HUDEP-2 (cell line): ENCODE results near the gene SLC16A6.
"Not testable (repeated sequence)": the region's sequence is repeated elsewhere in the genome, so short reads cannot be mapped to it uniquely, and the experiment has no call there.

ENCODE experiments used
- DNase-seq, 76 experiments: peaks; one replicate each; lab custom pipeline; 2025; ENCODE audit not compliant: unreplicated experiment in 76 of 76; lab: John Stamatoyannopoulos, UW

Gene SLC16A6, protein sequence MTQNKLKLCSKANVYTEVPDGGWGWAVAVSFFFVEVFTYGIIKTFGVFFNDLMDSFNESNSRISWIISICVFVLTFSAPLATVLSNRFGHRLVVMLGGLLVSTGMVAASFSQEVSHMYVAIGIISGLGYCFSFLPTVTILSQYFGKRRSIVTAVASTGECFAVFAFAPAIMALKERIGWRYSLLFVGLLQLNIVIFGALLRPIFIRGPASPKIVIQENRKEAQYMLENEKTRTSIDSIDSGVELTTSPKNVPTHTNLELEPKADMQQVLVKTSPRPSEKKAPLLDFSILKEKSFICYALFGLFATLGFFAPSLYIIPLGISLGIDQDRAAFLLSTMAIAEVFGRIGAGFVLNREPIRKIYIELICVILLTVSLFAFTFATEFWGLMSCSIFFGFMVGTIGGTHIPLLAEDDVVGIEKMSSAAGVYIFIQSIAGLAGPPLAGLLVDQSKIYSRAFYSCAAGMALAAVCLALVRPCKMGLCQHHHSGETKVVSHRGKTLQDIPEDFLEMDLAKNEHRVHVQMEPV

DNA sequence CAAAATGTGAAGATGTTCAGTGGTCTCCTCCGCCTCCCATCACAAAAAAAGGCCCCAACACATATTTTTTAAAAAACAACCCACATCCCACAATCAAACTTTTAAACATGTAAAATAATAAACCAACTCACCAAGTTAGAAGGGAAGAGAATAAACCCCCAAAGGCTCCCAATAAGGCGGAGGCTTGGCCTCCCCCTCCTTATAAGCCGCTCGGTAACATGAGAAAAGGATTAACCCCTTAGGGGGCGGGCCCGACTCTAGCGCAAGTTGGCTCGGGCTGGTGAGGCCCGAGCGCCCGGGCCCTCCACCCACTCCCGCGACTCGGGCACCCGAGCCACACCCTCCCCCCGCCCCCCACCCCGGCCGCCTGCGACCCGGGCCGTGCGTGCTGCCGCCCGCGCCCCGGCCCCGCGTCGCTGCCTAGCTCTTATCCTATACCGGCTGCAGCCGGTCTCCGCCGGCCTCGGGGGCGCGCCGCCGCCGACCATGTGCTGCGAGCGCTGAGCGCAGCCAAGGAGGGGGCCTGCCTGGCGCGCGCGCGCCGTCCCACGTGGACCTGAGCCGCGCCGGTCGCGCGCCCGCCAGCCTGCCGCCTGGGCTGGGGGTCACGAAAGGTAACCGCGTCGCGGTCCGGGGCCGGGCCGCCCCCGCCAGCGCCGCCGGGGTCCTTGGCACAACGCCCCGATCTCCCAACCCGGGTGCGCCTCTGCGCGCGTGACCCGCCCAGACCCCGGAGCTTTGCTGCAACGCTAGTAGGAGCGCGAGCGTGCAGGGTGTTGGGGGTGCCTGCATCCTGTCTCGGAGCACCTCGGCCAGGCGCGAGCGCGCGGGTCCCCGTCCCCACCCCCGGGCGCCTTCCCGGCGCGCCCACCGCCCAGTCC lies at the start of gene SLC16A6, which contains the start of gene ARSG:
Gene SLC16A6 (minus strand): TSS at position 173 of the 881 bp plus-strand sequence. CDS start 12,807 bp downstream, outside the sequence.
Gene ARSG (plus strand): TSS at position 541 of the 881 bp plus-strand sequence. CDS start 15,999 bp downstream, outside the sequence.
- DNase-seq, result peak in 68 of 76 experiments; percentile 9 to 79 (median 47)

DNA sequence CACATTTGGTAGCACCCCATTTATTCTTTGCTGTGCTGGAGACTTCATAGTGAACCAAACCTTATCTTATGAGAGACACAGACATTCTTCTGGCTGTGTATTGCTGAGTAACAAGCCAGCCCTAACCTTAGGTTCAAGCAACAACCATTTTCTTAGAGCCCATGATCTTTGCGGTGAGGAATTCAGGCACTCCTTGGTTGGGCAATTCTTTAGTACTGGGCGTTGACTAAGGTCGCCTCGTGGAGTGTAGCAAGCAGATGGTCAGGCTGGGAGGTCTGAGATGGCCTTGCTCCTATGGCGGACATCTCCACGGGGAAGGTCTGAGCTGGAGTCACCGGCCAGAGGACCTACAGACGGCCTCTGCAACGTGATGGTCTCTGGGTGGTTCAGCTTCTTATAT lies 43.5 kb upstream of the SLC16A6 start:
- DNase-seq, result no peak

DNA sequence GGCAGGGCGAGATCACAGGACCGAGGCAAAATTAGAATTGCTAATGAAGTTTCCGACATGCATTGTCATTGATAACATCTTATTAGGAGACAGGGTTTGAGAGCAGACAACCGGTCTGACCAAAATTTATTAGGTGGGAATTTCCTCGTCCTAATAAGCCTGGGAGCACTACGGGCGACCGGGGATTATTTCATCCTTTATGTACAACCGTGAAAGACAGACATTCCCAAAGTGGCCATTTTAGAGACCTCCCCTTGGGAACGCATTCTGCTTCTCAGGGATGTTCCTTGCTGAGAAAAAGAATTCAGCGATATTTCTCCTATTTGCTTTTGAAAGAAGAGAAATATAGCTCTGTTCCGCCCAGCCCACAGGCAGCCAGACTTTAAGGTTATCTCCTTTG lies 41.0 kb upstream of the SLC16A6 start:
- DNase-seq, result not testable (repeated sequence)

DNA sequence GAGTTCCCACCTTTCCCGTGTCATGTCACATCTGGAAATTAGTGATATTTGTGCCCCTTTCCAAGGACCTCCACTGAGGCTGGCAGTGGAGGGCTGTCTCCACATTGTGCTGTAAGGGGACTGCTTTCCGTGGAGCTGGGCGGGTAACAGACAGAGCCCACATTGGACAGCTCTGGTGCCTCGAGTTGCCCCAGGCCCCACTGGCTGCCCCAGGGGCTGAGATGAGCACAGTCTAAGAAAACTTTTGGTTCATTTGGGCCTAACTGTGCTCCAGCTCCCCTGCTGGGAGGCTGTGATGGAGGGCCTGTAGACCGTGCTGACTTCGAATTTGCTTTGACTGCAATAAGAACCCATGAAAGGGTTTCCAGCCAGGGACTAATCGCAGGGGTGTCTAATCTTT lies 38.4 kb upstream of the SLC16A6 start:
- DNase-seq, result no peak

DNA sequence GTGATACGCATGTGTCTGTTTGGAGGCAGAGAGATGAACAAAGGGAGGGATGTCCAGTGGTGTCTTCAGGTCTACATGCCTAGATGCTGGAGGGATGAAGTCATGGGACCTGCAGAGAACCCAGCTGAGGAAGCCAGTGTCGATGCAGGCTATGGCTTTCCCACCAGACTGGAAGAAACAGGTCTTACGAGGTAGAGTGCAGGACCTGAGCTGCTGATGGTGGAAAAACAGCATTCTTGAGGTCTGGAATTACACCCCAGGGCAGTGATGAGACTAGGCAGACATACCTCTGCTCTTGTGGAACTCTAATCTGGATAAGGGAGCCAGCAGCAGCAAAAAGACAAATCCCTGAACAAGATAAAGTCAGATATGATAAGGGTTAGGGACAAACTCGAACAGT lies 37.7 kb upstream of the SLC16A6 start:
- DNase-seq, result no peak

DNA sequence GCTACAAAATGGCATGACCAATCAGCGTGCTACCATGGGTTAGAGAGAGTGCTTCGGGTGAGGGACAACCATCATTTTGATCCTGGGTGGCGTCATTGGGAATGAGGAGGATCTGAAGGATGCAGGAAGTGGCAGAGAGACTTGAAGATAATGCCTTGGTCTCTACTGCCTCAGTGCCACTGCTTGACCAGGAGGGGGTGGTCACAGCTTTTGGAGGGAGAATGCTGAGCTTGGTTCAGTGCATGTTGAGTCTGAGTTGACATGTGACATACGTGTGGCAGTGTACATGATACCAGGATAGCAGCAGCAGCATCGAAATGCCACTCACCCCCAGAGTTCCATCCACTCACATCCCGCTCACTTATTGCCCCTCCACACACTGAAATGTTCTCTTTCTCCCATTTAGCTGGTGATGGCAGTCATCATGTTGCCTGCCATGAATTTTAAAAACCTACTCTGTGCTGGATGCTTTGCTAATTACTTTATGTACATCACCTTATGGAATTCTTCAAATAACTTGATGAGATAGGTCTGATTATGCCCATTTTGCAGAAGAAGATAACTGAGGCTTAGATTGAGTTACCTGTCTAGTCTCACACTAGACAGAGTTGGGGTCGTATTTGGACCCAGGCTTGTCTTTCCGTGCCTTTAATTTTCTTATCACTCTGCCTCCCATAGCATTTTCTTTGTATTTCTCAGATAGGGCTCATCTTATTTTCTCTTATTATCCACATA lies 37.1 kb upstream of the SLC16A6 start:
- no peak for DNase-seq

DNA sequence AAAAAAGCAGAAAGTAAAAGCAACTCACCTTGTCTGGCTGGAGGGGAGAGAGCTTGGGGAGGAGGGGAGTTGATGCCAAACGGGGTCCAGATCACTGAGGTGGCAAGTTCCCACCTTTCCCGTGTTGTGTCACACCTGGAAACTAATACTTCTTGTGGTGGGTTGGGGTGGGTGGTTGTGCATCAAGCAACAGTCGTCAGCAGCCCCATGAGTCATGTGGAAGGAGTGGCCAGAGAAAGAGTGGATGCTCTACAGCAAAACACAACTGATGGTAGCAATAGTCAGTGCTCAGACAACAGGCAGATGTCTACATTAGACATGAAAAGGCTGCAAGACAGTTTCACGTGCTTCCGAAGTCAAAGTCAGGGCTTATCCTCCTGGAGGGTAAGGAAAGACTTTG lies 35.8 kb upstream of the SLC16A6 start:
- DNase-seq, result no peak

DNA sequence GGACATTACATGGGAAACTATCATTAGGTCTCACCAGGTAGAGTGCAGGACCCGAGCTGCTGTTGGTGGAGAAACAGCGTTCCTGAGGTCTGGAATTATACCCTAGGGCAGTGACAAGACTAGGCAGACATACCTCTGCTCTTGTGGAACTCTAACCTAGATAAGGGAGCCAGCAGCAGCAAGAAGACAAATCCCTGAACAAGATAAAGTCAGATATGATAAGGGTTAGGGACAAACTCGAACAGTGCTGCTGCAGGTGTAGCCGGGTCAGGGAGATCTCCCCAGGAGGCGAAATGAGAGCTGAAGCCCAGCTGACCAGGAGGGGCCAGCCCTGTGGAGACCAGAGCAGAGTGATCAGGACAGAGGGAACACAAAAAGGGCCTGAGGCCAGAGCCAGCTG lies 35.0 kb upstream of the SLC16A6 start:
- no peak for DNase-seq

DNA sequence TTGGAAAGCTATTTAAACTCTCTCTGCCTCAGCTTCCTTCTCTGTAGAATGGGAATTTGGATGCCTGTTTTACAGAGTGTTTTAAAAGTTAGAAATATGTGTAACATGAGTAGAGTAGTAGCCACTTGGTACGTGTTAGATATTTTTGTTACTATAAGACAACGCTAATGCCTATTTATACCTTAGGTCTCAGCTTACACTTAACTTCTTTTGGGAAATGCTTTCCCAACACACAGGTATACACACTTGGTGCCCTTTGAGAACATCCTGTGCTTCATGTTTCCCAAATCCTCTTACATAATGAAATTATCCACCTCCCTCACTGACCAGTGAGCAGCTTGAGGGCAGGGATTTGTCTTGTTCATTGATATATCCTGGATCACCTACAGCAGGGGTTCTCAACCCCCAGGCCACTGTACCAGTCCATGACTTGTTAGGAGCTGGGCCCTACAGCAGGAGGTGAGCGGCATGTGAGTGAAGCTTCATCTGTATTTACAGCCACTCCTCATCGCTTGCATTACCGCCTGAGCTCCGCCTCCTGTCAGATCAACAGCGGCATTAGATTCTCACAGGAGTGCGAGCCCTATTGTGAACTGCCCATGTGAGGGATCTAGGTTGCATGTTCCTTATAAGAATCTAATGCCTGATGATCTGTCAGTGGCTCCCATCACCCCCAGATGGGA lies 33.9 kb upstream of the SLC16A6 start:
- no peak for DNase-seq

DNA sequence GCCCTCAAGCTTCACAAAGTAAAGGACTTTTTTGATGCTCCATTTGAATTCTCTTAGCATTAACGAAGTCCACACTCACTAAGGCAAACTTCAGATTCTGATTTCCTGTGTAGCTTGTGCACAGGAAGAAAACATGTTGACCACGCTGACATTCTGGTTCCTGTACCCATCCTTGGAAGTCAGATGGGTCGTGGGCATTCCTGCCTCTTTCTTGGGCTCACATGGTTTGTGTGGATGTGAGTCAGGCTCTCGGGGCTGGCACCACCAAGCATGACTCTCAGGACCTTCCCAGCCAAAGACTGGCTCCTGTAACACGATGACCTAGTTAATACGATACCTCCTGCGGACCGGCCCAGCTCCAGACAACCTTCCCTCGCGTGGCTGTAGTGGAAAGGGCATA lies 33.2 kb upstream of the SLC16A6 start:
- DNase-seq, result no peak

DNA sequence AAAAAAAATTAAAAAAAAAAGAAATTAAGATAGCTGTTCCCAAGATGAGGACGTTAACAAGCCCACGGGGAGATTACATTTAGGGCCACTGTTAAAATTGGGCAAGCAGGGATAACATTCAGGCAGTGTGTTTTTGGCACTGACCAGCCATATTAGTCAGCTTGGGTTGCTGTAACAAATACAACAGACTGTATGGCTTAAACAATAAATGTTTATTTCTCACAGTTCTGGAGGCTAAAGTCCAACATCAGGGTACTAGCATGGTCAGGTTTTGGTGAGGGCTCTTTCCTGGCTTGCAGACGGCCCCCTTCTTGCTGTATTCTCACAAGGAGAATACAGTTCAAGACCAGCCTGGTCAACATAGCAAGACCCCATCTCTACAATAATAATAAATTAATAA lies 31.7 kb upstream of the SLC16A6 start:
- DNase-seq, result no peak

DNA sequence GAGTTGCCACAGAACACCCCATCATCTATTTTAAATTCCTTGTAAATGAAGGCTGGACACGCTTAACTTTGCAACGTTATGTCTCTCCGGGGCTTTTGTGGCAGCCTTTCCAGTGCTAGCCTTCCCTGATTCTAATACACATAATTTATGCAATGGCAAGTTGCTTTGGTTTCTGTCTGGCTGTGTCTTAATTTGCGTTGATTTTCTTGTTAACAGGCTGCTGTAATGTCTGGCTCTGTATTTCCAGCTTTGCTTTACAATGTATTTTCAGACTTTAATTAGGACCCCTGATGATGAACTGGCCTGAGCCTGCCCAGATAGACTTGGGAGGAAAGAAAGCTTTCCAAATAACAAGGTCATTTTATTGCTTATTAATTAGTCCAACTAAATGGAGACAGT lies 30.6 kb upstream of the SLC16A6 start:
- no peak for DNase-seq

DNA sequence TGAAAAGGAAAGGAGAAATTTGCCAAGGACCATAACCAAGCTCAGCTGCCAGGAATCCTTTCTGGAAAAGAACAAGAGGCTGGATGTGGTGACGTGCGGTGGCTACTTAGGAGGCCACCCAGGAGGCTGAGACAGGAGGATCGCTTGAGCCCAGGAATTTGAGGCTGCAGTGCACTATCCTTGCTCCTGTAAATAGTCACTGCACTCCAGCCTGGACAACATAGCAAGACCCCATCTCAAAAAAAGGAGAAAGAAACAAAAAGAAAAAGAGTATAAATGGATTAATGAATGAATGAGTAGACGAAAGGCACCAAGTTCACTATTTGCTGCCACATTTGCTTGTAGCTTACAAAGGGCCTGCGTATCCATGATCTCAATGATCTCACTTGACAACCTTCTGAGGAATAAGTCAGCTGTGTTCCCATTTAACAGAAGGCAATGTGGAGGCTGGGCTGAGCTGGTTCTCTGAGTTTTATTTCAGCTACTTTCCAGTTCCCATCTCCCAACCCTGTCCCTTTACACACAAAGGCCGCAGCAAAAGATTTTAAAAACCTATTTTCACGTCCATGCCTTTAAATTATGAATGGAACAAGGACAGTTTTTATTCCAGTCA lies 30.1 kb upstream of the SLC16A6 start:
- DNase-seq, result no peak

DNA sequence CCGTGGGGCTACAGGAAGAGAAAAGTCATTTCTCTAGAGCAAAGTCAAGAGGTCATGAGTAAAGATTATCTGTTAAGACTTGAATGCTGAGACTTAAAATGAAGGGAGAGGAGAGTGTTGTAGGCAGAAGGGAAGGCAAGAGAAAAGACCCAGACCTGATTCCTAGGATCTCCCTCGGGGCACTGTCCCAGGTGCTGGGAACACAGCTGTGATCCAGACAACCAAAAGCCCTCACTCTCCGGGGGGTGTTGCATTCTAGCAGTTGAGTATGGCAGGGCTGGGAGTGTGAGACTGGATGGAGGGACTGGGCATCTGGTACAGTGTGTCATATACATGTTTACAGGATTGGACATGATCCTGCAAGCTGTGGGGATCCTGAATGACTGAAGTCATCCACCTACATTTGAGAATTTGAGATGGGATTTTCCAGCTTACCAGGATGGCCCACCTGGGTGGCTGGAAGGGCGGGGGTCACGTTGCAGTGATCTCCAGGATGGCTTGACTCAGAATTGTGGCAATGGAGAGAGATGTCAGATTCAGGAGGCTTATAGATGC lies 29.5 kb upstream of the SLC16A6 start:
- no peak for DNase-seq

DNA sequence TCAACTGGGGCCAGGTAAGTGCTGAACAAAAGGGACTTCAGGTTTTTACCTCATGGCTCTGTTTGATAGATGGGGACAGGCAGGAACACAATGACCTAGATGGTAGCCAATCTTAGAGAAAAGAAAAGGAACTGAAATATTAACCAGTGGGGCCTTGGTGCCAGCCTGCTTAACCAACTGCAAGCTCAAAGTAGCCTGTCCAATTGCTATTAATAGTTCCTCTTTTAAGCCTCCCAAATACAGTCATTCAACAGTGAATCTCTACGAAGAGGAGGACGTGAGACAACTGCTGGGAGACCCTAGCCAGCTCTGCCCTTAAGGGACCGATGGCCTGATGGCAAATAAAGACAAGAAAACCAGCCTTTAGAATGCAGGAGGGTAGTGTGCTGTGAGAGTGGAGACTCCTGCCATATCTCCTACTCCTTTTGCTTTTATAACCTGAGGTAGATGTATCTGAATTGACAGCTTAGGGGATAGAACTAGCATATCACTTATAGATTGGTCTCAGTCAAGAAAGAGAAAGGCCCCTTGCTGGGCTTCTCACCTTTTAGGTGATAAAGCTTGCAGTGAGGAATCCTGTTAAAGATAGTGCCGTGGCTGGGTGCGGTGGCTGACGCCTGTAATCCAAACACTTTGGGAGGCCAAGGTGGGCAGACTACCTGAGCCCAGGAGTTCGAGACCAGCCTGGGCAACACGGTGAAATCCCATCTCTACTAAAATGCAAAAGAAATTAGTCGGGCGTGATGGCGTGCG lies 28.7 kb upstream of the SLC16A6 start:
- DNase-seq, result no peak

DNA sequence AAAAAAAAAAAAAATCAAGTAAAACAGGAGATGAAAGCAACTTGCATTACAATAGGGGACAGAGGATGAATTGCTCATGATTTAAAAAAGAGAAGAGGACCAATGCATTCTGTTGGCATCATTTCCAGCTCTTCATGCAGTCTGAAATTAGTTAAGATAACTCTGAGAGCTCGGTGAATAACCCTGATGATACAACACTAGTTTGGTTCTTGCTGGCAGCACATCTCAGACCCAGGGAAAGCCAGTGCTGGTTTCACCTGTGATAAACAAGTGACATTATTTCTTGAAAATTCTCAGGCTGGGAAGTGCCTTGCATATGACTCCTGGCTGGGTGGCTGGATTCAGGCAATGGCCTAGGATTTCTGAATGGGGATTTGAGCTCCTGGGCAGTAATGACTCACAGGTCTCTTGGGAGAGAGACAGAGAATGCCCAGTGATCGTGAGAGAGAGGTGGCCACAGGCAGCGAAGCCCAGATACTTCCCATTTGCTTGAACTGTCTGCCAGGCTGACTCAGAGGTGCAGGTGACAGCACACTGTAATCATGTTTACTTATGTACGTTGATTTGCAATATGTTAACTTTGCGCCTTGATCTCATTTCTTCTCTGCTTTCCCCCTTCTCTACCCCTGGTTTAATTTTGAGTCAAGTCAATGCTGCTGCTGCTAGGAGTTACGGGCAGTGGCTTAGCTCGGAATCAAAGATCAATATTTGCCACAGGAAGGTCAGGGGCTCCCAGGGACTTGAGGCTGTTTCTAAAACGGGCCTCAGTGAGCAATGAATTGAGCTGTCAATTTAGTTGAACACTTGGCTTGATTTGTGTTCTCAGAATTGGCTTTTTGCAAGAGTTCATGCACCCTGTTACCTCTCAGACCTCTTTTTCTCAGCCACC lies 27.4 kb upstream of the SLC16A6 start:
- no peak for DNase-seq

DNA sequence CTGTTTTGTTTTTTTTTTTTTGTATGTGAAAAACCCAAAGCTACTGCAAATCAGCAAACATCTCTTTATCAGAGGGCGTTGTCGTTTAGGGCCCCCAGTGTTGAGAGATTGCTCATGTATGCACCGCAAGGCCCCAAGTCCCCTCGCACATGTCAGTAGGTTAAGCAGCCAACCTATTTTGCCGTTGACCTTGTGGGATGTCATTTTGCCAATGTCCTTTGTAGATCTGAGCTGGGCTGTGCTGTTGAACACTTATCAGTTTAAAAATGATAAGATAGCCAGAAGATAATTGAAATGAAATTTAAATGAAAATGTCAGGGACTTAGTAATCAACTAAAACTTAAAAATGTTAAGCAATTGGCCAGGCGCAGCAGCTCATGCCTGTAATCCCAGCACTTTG lies 26.5 kb upstream of the SLC16A6 start:
- DNase-seq, result no peak

DNA sequence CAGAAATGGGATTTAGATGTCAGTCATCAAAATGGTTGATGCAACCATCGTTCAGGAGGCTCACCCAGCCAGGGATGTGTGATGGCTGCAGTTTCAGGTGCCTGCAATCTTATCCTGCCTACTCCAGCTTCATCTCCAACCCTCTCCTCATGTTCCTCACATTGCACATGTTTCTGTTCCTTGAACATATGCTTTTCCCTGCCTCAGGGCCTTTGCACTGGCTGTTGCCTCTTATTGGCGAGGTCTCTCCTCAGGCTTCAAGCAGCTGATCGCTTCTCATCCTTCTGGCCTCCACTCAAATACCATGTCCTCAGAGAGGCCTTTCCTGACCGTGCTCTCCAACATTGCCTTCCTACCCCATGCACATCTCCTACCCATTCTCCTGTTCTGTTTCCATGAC lies 25.0 kb upstream of the SLC16A6 start:
- no peak for DNase-seq
